H1 (cell line): ENCODE measurements around the gene TANC1. TPM values are rescaled to one million over a fixed set of nuclear protein-coding genes. Genes with fewer than 3 reads are reported as not detected.

Experiments used
- CHD7 ChIP-seq: fragments of 300-600 bp; sonication (generic); IDR thresholded peaks from 2 replicates; pipeline ENCODE4 v1.7.1; 2012; ENCODE audit warnings: low read length, moderate library complexity, mild to moderate bottlenecking, inconsistent platforms; ENCODE audit not compliant: insufficient replicate concordance
- polyA plus RNA-seq, 7 experiments: library from polyadenylated mRNA; depleted of rRNA in 3 of 7; stranded (reverse) in 5 of 7; unstranded in 2 of 7; fragments of >200 nt in 5 of 7; fragments of 200-250 nt in 2 of 7; gene quantifications; 1 replicate in 5 of 7; 2 replicates in 1 of 7; 4 replicates in 1 of 7; pipeline versions ENCODE4 v1.2.1 to v1.2.3, GENCODE V29; 2011 to 2013; ENCODE audit warnings: missing spikeins in 2 of 7, mixed read lengths in 2 of 7
- total RNA-seq: library from RNA; stranded (reverse); fragmentation: NEBNext Ultra II Directional; extraction: Animal tissue kit (Norgen Biotek cat#: 25700); gene quantifications from 2 replicates; pipeline ENCODE4 v1.2.1, GENCODE V29; 2021

TANC1 gene
- total and polyA plus RNA-seq, 2 of the 8 experiments (the other 6 are each of a cell fraction or from before 2014, with no cell fraction given): 4.1 to 7.6 TPM

- no peak for TF ChIP-seq CHD7
These were observed 46.6 kb upstream of the TANC1 start (continued) for GRCh38 chr2:158921599-158922408.
